GM21529 (cell line): Measurements from ENCODE around the gene CYP3A4.
"Not testable (repeated sequence)": the region's sequence is repeated elsewhere in the genome, so short reads cannot be mapped to it uniquely, and the experiment has no call there.

Experiments used
- ATAC-seq: cut with Tn5 transposase; IDR thresholded peaks from one replicate; pipeline ENCODE4 v1.9.1; 2021; ENCODE audit not compliant: unreplicated experiment

The CYP3A4 gene

GRCh38 chr7:99793443-99793842 lies 9.5 kb upstream of the CYP3A4 start:
- no peak for ATAC-seq

GRCh38 chr7:99792967-99793366 lies 9.0 kb upstream of the CYP3A4 start:
- ATAC-seq: no peak

- no peak for ATAC-seq
Observed at GRCh38 chr7:99791667-99792369, 7.8 kb upstream of the CYP3A4 start.

DNA sequence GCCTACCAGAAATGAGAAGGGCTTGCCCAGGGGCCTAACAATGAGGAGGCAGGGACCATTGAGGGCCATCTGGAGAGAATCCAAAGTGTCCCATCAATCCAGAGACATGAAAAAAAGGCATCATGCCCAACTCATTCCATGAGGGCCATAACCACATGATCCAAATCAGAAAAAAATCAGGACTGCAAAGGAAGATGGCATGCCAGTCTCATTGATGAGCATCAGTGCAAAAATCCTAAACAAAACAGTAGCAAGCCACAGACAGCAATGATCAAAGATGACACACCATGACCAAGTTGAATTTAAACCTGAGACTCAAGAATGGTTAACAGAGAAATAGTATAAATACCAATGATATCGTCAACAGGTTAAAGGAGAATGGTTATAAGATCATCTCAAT lies 7.0 kb upstream of the CYP3A4 start:
- ATAC-seq: no peak

DNA sequence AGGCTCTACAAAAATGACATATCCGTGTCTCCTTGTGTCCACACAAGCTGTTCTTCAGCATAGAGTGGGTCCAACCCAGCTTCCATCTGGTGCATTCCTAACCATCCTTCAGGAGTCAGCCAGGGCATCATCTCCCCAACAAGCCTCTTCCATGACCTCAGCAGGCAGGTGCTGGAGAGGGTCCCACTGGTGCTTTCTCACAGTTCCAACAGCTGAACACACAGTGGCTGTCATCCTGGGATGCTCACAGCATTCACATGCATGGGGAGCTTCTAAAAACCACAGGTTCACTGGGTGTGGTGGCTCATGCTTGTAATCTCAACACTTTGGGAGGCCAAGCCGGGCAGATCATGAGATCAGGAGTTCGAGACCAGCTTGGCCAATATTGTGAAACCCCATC lies 6.4 kb upstream of the CYP3A4 start:
- no peak for ATAC-seq

GRCh38 chr7:99789441-99790070 lies 5.6 kb upstream of the CYP3A4 start:
- no peak for ATAC-seq

- ATAC-seq: no peak
Observed at GRCh38 chr7:99788554-99788953, 4.6 kb upstream of the CYP3A4 start.

DNA sequence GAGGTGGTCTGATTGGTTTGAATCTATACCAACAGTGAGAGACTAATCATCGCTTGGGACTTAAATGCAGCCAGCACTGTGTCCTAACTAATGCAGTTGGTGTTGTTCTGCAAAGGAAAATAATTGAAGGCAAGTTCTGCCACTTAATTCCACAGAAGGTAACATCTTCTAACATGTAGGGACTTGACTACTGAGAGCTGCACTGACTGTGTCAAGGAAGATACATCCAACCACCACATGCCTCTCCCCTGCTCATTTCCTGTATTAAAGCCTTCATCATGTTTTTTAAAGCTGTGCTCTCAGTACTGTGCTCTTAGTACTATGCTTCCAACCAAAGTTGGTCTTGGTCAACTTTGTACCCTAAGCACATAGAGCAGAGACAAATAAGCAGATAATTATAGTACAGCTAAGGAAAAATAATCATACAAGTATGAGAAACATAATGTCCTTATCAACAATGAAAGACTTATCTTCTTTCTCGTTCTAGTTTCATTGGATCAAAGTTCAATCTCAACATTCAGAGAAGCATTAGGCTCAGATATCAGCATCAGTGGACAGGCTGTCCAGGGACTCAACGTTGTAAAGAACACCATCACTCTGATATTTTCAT lies 2.8 kb upstream of the CYP3A4 start:
- no peak for ATAC-seq

DNA sequence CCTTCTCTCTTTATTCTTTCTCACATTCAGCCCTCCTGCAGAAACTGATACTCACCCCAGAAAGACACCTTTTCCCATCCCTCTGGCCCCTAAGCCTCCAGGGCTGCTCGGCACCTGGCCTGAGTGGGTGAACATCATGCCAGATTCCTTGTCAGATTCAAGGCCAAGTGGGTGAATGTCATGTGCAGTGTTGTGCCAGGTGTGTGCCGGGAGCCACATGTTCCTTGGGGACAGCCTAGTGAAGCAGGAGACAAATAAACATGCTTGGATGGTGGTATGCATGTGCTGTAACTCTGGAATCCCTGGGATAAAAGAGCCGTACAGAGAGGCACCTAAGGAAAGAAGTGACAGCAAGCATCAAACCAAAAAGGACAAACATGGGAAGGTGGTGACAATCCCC lies 1.7 kb upstream of the CYP3A4 start:
- not testable (repeated sequence) for ATAC-seq

DNA sequence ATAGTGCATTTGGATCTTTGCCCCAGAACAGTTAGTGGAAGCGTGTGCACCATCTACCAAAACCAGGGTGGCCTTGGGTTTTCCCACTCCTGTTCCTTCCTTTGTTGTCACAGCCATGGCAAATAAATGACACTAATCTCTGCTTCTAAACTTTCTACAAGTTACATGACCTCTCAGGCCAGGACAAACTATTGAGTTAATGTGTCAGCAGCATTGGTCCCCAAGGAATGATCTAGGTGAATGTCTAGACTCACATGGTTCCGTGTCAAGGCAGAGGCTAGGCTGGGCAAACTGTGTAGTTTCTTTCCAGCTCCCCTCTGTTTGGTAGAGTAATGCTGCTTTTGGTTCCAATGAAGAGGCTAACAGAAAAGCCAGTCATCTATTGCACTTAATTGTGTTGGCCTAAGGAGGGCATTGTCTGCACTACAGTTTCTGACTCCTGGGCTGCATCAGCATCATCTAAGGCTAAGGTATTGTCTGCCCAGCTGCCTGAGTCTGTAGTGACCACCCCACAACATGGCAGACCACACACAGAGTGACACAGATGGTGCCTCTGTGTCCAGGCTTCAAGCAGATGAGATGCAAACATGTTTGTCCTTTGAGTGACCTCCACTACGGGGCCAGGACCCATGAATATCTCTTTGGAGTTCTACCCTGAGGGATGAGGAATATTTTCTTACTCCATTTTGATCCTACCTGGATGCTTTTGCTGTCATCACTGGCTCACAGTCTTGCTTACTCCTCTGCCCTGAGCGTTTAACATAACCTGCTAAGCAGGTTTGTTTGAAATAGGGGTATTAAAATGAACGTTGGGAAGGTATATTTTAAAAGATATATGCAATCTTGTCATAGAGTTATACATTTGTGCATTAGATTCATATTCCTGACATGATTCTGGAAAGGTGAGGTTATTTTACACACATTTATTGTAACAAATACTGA lies 1.7 kb downstream of the CYP3A4 start:
- no peak for ATAC-seq

- no peak for ATAC-seq
Observed at GRCh38 chr7:99780588-99780987, 3.4 kb downstream of the CYP3A4 start.

DNA sequence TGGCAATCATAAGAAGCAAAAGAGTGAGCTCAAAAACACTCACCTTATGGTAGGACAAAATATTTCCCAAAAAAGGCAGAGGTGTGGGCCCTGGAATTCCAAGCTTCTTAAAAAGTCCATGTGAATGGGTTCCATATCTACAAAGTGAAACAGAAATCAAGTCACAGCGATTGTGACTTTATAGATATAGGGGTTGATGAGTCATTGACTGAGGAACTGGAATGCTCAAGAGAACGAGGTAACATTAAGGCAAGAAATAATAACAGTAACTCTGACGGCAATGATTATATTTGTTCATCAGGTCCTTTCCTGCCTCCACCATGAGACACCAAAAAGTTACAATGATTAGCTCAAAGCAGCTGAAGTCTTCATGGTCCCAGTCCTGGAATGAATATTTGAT lies 4.0 kb downstream of the CYP3A4 start:
- ATAC-seq: no peak

GRCh38 chr7:99778880-99779279 lies 5.1 kb downstream of the CYP3A4 start:
- ATAC-seq: no peak

DNA sequence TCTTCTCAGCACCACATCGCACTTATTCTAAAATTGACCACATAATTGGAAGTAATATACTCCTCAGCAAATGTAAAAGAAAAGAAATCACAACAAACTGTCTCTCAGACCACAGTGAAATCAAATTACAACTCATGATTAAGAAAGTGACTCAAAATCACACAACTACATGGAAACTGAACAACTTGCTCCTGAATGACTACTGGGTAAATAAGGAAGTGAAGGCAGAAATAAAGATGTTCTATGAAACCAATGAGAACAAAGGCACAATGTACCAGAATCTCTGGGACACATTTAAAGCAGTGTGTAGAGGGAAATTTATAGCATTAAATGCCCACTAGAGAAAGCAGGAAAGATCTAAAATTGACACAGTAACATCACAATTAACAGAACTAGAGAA lies 10.6 kb downstream of the CYP3A4 start:
- not testable (repeated sequence) for ATAC-seq

GRCh38 chr7:99772565-99772964 lies 11.4 kb downstream of the CYP3A4 start:
- ATAC-seq: no peak

GRCh38 chr7:99769494-99769893 lies 14.5 kb downstream of the CYP3A4 start:
- not testable (repeated sequence) for ATAC-seq

- no peak for ATAC-seq
Observed at GRCh38 chr7:99768471-99768870, 15.5 kb downstream of the CYP3A4 start.

DNA sequence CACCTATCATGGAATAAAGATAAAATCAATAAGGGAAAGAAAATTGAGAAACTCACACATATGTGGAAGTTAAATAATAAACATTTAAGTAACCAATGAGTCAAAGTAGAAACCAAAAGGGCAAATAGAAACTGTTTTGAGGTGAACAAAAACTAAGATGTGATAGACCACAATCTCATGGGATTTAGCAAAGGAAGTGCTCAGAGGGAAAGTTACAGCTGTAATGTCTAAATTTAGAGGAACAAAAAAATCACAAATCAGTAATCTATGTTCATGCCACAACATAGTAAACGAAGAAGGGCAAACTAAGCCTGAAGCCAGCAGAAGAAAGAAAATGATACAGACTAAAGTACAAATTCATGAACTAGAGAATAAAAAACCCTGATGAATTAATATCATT lies 16.3 kb downstream of the CYP3A4 start:
- ATAC-seq: peak; percentile 88

DNA sequence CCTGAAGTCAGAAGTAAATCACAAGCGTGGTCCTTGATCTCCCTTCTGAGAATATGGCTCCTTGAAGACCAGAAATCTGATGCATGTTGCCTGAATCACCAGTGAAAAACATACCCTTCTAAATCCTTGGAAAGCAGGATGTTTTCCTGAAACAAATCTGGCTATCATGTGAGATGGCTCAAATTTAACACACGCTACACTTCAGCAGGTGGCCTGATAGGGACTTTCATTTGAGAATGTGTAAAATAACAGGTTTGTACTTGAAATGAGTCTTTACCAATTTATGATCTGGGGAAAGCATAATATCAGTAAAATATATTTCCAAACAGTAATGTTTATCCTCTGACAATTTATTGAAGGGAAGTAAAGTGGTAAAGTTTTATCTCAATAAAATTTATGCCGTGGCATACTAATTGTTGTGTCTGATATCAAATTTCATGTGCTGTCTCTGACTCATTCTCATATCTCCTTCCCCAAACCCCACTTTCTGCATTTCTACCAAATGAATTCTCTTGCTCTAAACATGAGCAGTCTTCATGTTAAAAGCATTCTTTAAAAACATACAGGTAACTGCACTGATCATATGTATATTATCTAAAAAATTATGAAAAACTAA lies 17.4 kb downstream of the CYP3A4 start:
- no peak for ATAC-seq

- ATAC-seq: no peak
Observed at GRCh38 chr7:99764478-99764877, 19.5 kb downstream of the CYP3A4 start.
